Activated B cell treated with CpG ODN at 0.5 μM for 24 hours (primary cell): ENCODE results near the gene MT1HL1. TPM values are rescaled to one million over a fixed set of nuclear protein-coding genes. Genes with fewer than 3 reads are reported as not detected.

Source experiments
- ATAC-seq: fragments of 200-7000 bp; cut with Tn5 transposase; one replicate; pipeline ENCODE4 v1.10.0; 2021; ENCODE audit warnings: low read depth, mild to moderate bottlenecking, moderate library complexity
- CTCF ChIA-PET: fragments of 350-600 bp; sonication (Branson Sonifier 250); formaldehyde crosslinking; loops from one replicate; lab custom pipeline; 2021; ENCODE audit warnings: antibody characterized with exemption; lab: Charles Lee
- POLR2A ChIA-PET: fragments of 350-600 bp; sonication (Branson Sonifier 250); formaldehyde crosslinking; loops from one replicate; lab custom pipeline; 2021; ENCODE audit warnings: antibody characterized with exemption; lab: Charles Lee
- DNase-seq: peaks from one replicate; pipeline ENCODE4 v3.0.0; 2022
- H3K27ac Mint-ChIP-seq: one replicate; pipeline ENCODE4 v1.8.0; 2020; ENCODE audit warnings: mixed read lengths
- H3K27me3 Mint-ChIP-seq: one replicate; pipeline ENCODE4 v1.8.0; 2021; ENCODE audit warnings: mixed read lengths
- H3K36me3 Mint-ChIP-seq: one replicate; pipeline ENCODE4 v1.8.0; 2021; ENCODE audit warnings: low read depth, mixed read lengths
- H3K4me1 Mint-ChIP-seq: one replicate; pipeline ENCODE4 v1.8.0; 2021; ENCODE audit warnings: mixed read lengths
- H3K4me3 Mint-ChIP-seq: one replicate; pipeline ENCODE4 v1.8.0; 2020; ENCODE audit warnings: mild to moderate bottlenecking, mixed read lengths
- H3K9me3 Mint-ChIP-seq: one replicate; pipeline ENCODE4 v1.8.0; 2020; ENCODE audit warnings: mixed read lengths
- CTCF ChIP-seq: fragments of 200-600 bp; IDR thresholded peaks from one replicate; pipeline ENCODE4 v1.8.0; 2022; ENCODE audit warnings: antibody characterized with exemption, mild to moderate bottlenecking
- intact Hi-C: fragments of 100-400 bp; cut with micrococcal nuclease; formaldehyde crosslinking; loops from one replicate; pipeline ENCODE4 v1.15.1; 2024
- total RNA-seq: library from RNA; stranded (reverse); gene quantifications from 2 replicates; pipeline ENCODE4 v1.2.3, GENCODE V29; 2022

MT1HL1 gene
- total RNA-seq, 1 donor from 2014 or later = not detected

- DNase-seq (no peak), ATAC-seq (no peak)
- POLR2A ChIA-PET = no interaction called here
- CTCF ChIA-PET = no interaction called here
- Mint-ChIP-seq H3K4me3 (no peak overlapping the region), H3K36me3 (no peaks in the 10 kb centered on the region), H3K4me1 (no peaks in the 10 kb centered on the region), H3K27ac (no peak overlapping the region), H3K9me3 (no peaks in the 10 kb centered on the region), H3K27me3 (no peaks in the 10 kb centered on the region)
- intact Hi-C loops = no loop called here
- TF ChIP-seq CTCF = no peak
Observed at GRCh38 chr1:237018896-237019295, 14.7 kb upstream of the MT1HL1 start.

GRCh38 chr1:237016626-237017025 is 12.4 kb upstream of the MT1HL1 start:
- Mint-ChIP-seq H3K36me3 (no peaks in the 10 kb centered on the region), H3K27me3 (no peaks in the 10 kb centered on the region), H3K4me1 (no peaks in the 10 kb centered on the region), H3K9me3 (no peaks in the 10 kb centered on the region), H3K4me3 (no peak overlapping the region), H3K27ac (no peak overlapping the region)
- DNase-seq (no peak), ATAC-seq (no peak)
- ChIA-PET POLR2A (no interaction called here), CTCF (no interaction called here)
- TF ChIP-seq CTCF = no peak
- intact Hi-C loops = no loop called here

- no peak overlapping the region for H3K27ac Mint-ChIP-seq
- ATAC-seq = no peak
- POLR2A ChIA-PET = no interaction called here
- H3K4me3 Mint-ChIP-seq = no peak overlapping the region
- no peaks in the 10 kb centered on the region for H3K9me3 Mint-ChIP-seq
- no peak for TF ChIP-seq CTCF
- no peak for DNase-seq
- H3K4me1 Mint-ChIP-seq = no peaks in the 10 kb centered on the region
- no peaks in the 10 kb centered on the region for H3K27me3 Mint-ChIP-seq
- CTCF ChIA-PET = no interaction called here
- intact Hi-C loops = no loop called here
- no peaks in the 10 kb centered on the region for H3K36me3 Mint-ChIP-seq
Observed at GRCh38 chr1:237013608-237014007, 9.4 kb upstream of the MT1HL1 start.

- intact Hi-C loops = no loop called here
Observed at GRCh38 chr1:237012788-237013383, 8.6 kb upstream of the MT1HL1 start.

GRCh38 chr1:237012361-237012760 is 8.1 kb upstream of the MT1HL1 start:
- intact Hi-C loops = no loop called here
- H3K4me3 Mint-ChIP-seq = no peak overlapping the region

More at GRCh38 chr1:237012788-237013383, 8.6 kb upstream of the MT1HL1 start:
- no peak for DNase-seq
- Mint-ChIP-seq H3K27ac (no peak overlapping the region), H3K27me3 (no peaks in the 10 kb centered on the region), H3K4me1 (no peaks in the 10 kb centered on the region), H3K9me3 (no peaks in the 10 kb centered on the region), H3K4me3 (no peak overlapping the region), H3K36me3 (no peaks in the 10 kb centered on the region)
- no peak for TF ChIP-seq CTCF
- ChIA-PET POLR2A (no interaction called here), CTCF (no interaction called here)
- ATAC-seq = no peak

More at GRCh38 chr1:237012361-237012760, 8.1 kb upstream of the MT1HL1 start:
- H3K27ac Mint-ChIP-seq = no peak overlapping the region
- H3K9me3 Mint-ChIP-seq = no peaks in the 10 kb centered on the region
- H3K36me3 Mint-ChIP-seq = no peaks in the 10 kb centered on the region
- ATAC-seq (no peak), DNase-seq (no peak)
- CTCF ChIA-PET = no interaction called here
- no peaks in the 10 kb centered on the region for H3K4me1 Mint-ChIP-seq
- H3K27me3 Mint-ChIP-seq = no peaks in the 10 kb centered on the region
- POLR2A ChIA-PET = no interaction called here
- no peak for TF ChIP-seq CTCF
